Pancreas (tissue), 10 donors: ENCODE data around the gene TLL2. TPM values are rescaled to one million over a fixed set of nuclear protein-coding genes. Genes with fewer than 3 reads are reported as not detected.

Experiments
- ATAC-seq, 4 donors: fragments of 200-7000 bp; cut with Tn5 transposase; one replicate each; pipeline versions ENCODE4 v1.8.0 to v1.9.1; 2020; ENCODE audit warnings: mild to moderate bottlenecking in 4 of 4, moderate library complexity in 4 of 4
- DNase-seq, 6 donors: peaks; one replicate each; pipeline ENCODE4 v3.0.0-alpha.2; 2020
- FAIRE-seq: peaks from 2 replicates; lab custom pipeline; 2012; peaks lifted over from hg19 to GRCh38; lab: Jason Lieb, UNC
- H3K27ac ChIP-seq, 4 donors: fragments of 200-600 bp; sonication (generic); 1 replicate in 3 of 4; 2 replicates in 1 of 4; pipeline versions ENCODE4 v1.5.0 to v1.8.0; 2020
- H3K27me3 ChIP-seq, 4 donors: fragments of 200-600 bp; one replicate each; pipeline ENCODE4 v1.8.0; 2021
- H3K36me3 ChIP-seq, 3 donors: fragments of 200-600 bp; sonication (generic) in 1 of 3; one replicate each; pipeline versions ENCODE4 v1.5.0 to v1.8.0; 2020 to 2021
- H3K4me1 ChIP-seq, 3 donors: fragments of 200-600 bp; one replicate each; pipeline ENCODE4 v1.8.0; 2021
- H3K4me3 ChIP-seq, 4 donors: fragments of 200-600 bp; sonication (generic) in 2 of 4; one replicate each; pipeline versions ENCODE4 v1.5.0 to v1.8.0; 2020 to 2021
- H3K9me3 ChIP-seq, 4 donors: fragments of 200-600 bp; one replicate each; pipeline ENCODE4 v1.8.0; 2021
- CTCF ChIP-seq, 4 donors: fragments of 200-600 bp; sonication (generic) in 3 of 4; IDR thresholded peaks; one replicate each; pipeline versions ENCODE4 v1.5.0 to v1.8.0; 2021; ENCODE audit warnings: antibody characterized with exemption in 4 of 4
- WGBS, 2 donors: extraction: QIAGEN DNeasy Blood & Tissue Kit; methylation state at CpG; one replicate each; pipeline ENCODE4 v1.1.7; 2013; 5-methylcytosine and 5-hydroxymethylcytosine counted together
- intact Hi-C, 3 donors: fragments of 100-400 bp; cut with DNase I; formaldehyde crosslinking; loops; one replicate each; pipeline versions ENCODE4 v1.11.1 to v1.14.2; 2022
- polyA plus RNA-seq, 2 donors: library from polyadenylated mRNA; stranded (reverse); fragments of 200-250 nt; gene quantifications; one replicate each; pipeline ENCODE4 v1.2.3, GENCODE V29; 2013
- total RNA-seq, 6 donors: library from RNA; stranded (reverse); fragmentation: NEBNext Ultra II Directional in 4 of 6; extraction: Animal tissue kit (Norgen Biotek cat#: 25700) in 4 of 6; gene quantifications; one replicate each; pipeline versions ENCODE4 v1.2.1 to v1.2.4, GENCODE V29; 2021 to 2023
- donor health status: healthy with polysubstance abuse.
- donor health status: DM: no; HTN: no; CAD: no; lungs with moderate emphysema.
- donor health status: DM: no; HTN: no; CAD: no.
- donor health status: control.
- donor health status: control.
- donor health status: Bipolar disorder and iron deficiency.
- donor health status: DM: yes; HTN: yes; CAD: no.
- donor health status: DM: no; HTN: no; CAD: no.
- donor health status: DM: no; HTN: no; CAD: no.
- donor health status: DM: yes; HTN: yes; CAD: no.

TLL2 gene
- total and polyA plus RNA-seq, 8 donors: 0.14 to 0.97 (median 0.27) TPM

GRCh38 chr10:96387161-96387560 is 126.6 kb downstream of the TLL2 start:
- H3K4me3 ChIP-seq: no peak overlapping the region
- no peak for TF ChIP-seq CTCF (IDR thresholded peaks at IDR 0.05)
- DNase-seq: no peak
- 84 to 88% methylated on average over 2 of the region's 2 CpGs for WGBS, 2 donors
- no peaks in the 10 kb centered on the region for H3K9me3 ChIP-seq
- no peak overlapping the region for H3K27ac ChIP-seq
- no peaks in the 10 kb centered on the region for H3K36me3 ChIP-seq
- H3K4me1 ChIP-seq: peaks cover 11 to 24% (median 19%) of the 10 kb centered on the region in 3 donors
- no peaks in the 10 kb centered on the region for H3K27me3 ChIP-seq
- FAIRE-seq: no peak
- intact Hi-C loops: no loop called here
- no peak for ATAC-seq

- no peak overlapping the region for H3K4me3 ChIP-seq
- no peaks in the 10 kb centered on the region for H3K27me3 ChIP-seq
- no peak for TF ChIP-seq CTCF (IDR thresholded peaks at IDR 0.05)
- no peaks in the 10 kb centered on the region for H3K9me3 ChIP-seq
- intact Hi-C loops: no loop called here
- H3K27ac ChIP-seq: no peak overlapping the region
- no peaks in the 10 kb centered on the region for H3K36me3 ChIP-seq
- H3K4me1 ChIP-seq: peaks cover 3 to 6% (median 4%) of the 10 kb centered on the region in 3 donors
- no peak for FAIRE-seq
- WGBS, 2 donors: 73 to 79% methylated on average over 25 of the region's 25 CpGs
- no peak for DNase-seq
- no peak for ATAC-seq
These were observed 129.2 kb downstream of the TLL2 start for GRCh38 chr10:96384506-96384905.

GRCh38 chr10:96380821-96381220 is 132.9 kb downstream of the TLL2 start:
- FAIRE-seq (no peak), DNase-seq (no peak)

GRCh38 chr10:96379758-96380157 is 134.0 kb downstream of the TLL2 start:
- 73 to 78% methylated on average over 8 of the region's 8 CpGs for whole genome bisulfite sequencing, 2 donors
- Histone ChIP-seq H3K27me3 (no peaks in the 10 kb centered on the region), H3K4me1 (no peaks in the 10 kb centered on the region), H3K9me3 (no peaks in the 10 kb centered on the region), H3K4me3 (no peak overlapping the region), H3K36me3 (no peaks in the 10 kb centered on the region), H3K27ac (no peak overlapping the region)
- TF ChIP-seq CTCF (IDR thresholded peaks at IDR 0.05): no peak
- intact Hi-C loops: no loop called here
- FAIRE-seq (no peak), DNase-seq (no peak), ATAC-seq (no peak)

More at GRCh38 chr10:96380821-96381220, 132.9 kb downstream of the TLL2 start:
- H3K4me1 ChIP-seq: no peaks in the 10 kb centered on the region
- WGBS, 2 donors: 96 to 100% methylated on average over 4 to 7 of the region's 7 CpGs
- H3K4me3 ChIP-seq: no peak overlapping the region
- no peak overlapping the region for H3K27ac ChIP-seq
- H3K9me3 ChIP-seq: no peaks in the 10 kb centered on the region
- no peaks in the 10 kb centered on the region for H3K27me3 ChIP-seq
- no peaks in the 10 kb centered on the region for H3K36me3 ChIP-seq
- peak in 2 of 4 donors; percentile 52 to 63 for ATAC-seq
- TF ChIP-seq CTCF (IDR thresholded peaks at IDR 0.05): no peak
- intact Hi-C loops: no loop called here

DNA sequence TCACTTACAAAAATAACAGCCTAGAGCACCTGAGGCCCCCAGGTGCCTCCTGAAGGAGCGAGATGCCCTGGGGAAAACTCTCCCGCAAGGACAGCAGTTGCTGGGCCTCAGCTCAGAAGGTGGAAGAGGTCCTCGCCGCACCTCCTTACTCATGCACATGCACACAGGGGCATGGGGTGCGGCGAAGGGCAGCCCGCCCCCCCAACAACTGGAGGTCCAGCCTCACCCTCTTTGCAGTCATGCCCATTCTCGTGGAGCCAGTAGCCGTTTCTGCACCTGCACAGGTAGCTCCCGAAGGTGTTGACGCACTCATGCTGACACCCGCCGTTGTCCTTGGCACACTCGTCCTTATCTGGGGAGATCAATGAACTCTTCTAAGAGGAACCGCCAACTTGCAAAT is 135.0 kb downstream of the TLL2 start:
- intact Hi-C loops: no loop called here
- no peak for DNase-seq
- ATAC-seq: no peak
- Histone ChIP-seq H3K4me3 (no peak overlapping the region), H3K27me3 (no peaks in the 10 kb centered on the region), H3K9me3 (no peaks in the 10 kb centered on the region), H3K4me1 (no peaks in the 10 kb centered on the region), H3K27ac (no peak overlapping the region), H3K36me3 (no peaks in the 10 kb centered on the region)
- FAIRE-seq: no peak
- 45 to 48% methylated on average over 15 of the region's 15 CpGs for WGBS, 2 donors
- TF ChIP-seq CTCF (IDR thresholded peaks at IDR 0.05): no peak
